ENCODE measurements around the gene KRTAP12-3. TPM values are rescaled to one million over a fixed set of nuclear protein-coding genes. Genes with fewer than 3 reads are reported as not detected.

KRTAP12-3 gene
- total RNA-seq, 1 donor from 2014 or later: not detected

DNA sequence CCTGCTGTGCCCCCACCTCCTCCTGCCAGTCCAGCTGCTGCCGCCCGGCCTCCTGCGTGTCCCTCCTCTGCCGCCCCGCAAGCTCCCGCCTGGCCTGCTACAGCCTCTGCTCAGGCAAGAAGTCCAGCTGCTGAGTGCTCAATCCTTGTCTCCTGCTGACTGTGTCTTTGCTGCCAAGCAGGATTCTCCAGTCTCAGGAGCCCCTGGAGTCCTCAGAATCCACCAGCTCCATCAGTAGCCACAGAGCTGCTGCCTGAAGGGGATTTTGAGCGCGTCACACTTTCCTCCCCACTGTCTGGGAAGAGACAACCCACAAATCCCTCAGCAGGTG lies 10.5 kb upstream of the KRTAP12-3 start:
- intact Hi-C loops (cut with micrococcal nuclease): no loop called here
- CTCF ChIA-PET: no interaction called here
- Mint-ChIP-seq H3K9me3 (peaks cover 20% of the 10 kb centered on the region), H3K4me1 (no peaks in the 10 kb centered on the region), H3K27ac (no peak overlapping the region), H3K36me3 (ENCODE audit: low read depth) (peaks cover 2% of the 10 kb centered on the region), H3K27me3 (peaks cover 6% of the 10 kb centered on the region), H3K4me3 (no peak overlapping the region)
- ATAC-seq (ENCODE audit: low read depth): no peak
- POLR2A ChIA-PET: no interaction called here
- DNase-seq: no peak
- no peak for TF ChIP-seq CTCF (IDR thresholded peaks at IDR 0.05)

DNA sequence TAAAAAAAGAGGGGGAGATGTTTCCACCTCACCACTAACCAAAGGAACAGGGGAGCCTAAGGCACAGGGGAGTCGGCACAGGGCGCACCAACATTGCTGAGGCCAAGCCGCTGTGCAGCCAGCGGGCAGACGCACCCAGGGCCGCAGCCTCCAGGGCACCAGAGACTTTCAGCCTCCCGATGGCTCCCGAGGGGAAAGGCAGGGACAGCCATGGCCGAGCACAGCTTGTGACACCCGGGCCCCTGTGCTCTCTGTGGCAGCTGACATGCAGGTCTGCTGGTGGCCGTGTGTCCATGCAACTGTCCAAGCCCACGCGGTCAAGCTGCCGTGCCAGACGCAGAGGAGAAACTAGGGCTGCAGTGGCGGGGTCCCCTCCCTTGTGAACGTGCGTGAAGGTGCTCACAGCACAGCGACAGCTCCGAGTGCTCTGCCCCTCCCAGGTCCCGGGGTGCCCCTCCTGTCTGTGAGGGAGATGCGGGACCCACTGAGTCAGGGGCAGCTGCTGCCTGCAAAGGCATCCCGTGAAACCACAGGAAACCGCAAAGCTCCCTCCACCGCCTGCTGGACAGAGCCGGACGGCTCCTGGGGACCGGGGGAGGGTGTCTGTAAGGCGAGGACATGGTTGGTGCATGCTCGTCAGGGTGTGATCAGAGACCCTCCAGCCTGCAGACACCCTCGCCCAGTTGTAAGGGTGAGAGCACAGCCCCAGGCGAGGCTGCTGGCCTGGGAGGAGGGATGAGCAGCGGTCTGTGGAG lies 9.0 kb upstream of the KRTAP12-3 start:
- H3K27ac Mint-ChIP-seq: no peak overlapping the region
- no peak overlapping the region for H3K4me3 Mint-ChIP-seq
- no peaks in the 10 kb centered on the region for H3K36me3 Mint-ChIP-seq (ENCODE audit: low read depth)
- DNase-seq (no peak), ATAC-seq (ENCODE audit: low read depth) (no peak)
- no peaks in the 10 kb centered on the region for H3K4me1 Mint-ChIP-seq
- peaks cover 12% of the 10 kb centered on the region for H3K9me3 Mint-ChIP-seq
- CTCF ChIA-PET: no interaction called here
- POLR2A ChIA-PET: no interaction called here
- no peak for TF ChIP-seq CTCF (IDR thresholded peaks at IDR 0.05)
- peaks cover 5% of the 10 kb centered on the region for H3K27me3 Mint-ChIP-seq
- intact Hi-C loops (cut with micrococcal nuclease): no loop called here

DNA sequence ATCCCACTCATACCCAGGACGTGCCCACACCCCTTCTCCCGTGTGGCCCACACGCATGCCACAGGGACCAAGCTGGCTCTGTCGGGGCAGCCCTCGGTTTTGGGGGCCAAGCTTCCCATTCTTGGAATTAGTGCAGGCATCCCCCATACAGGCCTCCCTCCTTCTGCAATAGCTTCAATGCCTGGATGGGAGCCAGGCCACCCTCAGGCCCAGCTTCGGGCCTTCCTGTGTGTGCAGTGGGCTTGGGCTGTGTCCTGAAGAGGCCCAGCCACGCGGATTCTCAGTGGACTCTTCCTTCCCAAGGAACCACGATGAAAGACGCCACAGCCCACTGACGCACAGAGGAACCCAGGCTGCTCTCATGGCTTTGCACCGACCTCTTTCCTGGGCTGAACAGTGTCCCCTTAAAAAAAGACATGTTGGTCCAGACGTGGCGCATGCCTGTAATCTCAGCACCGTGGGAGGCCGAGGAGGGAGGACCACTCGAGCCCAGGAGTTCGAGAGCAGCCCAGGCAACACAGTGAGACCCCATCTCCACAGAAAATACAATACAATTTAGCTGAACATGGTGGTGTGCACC lies 8.1 kb upstream of the KRTAP12-3 start:
- TF ChIP-seq CTCF (IDR thresholded peaks at IDR 0.05): no peak
- H3K27ac Mint-ChIP-seq: no peak overlapping the region
- no peak for ATAC-seq (ENCODE audit: low read depth)

GRCh38 chr21:44650265-44650972 lies 7.3 kb upstream of the KRTAP12-3 start:
- ChIA-PET CTCF (no interaction called here), POLR2A (no interaction called here)
- Mint-ChIP-seq H3K27ac (no peak overlapping the region), H3K9me3 (no peaks in the 10 kb centered on the region), H3K4me3 (no peak overlapping the region), H3K27me3 (peaks cover 5% of the 10 kb centered on the region), H3K36me3 (ENCODE audit: low read depth) (no peaks in the 10 kb centered on the region), H3K4me1 (no peaks in the 10 kb centered on the region)
- ATAC-seq (ENCODE audit: low read depth): no peak
- TF ChIP-seq CTCF (IDR thresholded peaks at IDR 0.05): no peak
- intact Hi-C loops (cut with micrococcal nuclease): no loop called here
- DNase-seq: no peak

More for the DNA sequence above, 8.1 kb upstream of the KRTAP12-3 start:
- intact Hi-C loops (cut with micrococcal nuclease): no loop called here
- ChIA-PET POLR2A (no interaction called here), CTCF (no interaction called here)
- Mint-ChIP-seq H3K9me3 (peaks cover 5% of the 10 kb centered on the region), H3K27me3 (peaks cover 5% of the 10 kb centered on the region), H3K36me3 (ENCODE audit: low read depth) (no peaks in the 10 kb centered on the region), H3K4me1 (no peaks in the 10 kb centered on the region), H3K4me3 (no peak overlapping the region)
- no peak for DNase-seq

- DNase-seq (no peak), ATAC-seq (ENCODE audit: low read depth) (no peak)
- Mint-ChIP-seq H3K27me3 (peaks cover 5% of the 10 kb centered on the region), H3K36me3 (ENCODE audit: low read depth) (no peaks in the 10 kb centered on the region), H3K4me3 (no peak overlapping the region), H3K4me1 (no peaks in the 10 kb centered on the region), H3K27ac (no peak overlapping the region), H3K9me3 (peaks cover 4% of the 10 kb centered on the region)
- ChIA-PET CTCF (no interaction called here), POLR2A (no interaction called here)
- TF ChIP-seq CTCF (IDR thresholded peaks at IDR 0.05): no peak
- intact Hi-C loops (cut with micrococcal nuclease): no loop called here
Measured at GRCh38 chr21:44650973-44651675, 6.6 kb upstream of the KRTAP12-3 start.
